H1 (cell line): ENCODE results near the gene CCDC12. TPM values are rescaled to one million over a fixed set of nuclear protein-coding genes. Genes with fewer than 3 reads are reported as not detected.

ENCODE experiments used
- CTCF ChIA-PET: fragments of 300-600 bp; sonication (Branson Sonifier 250); formaldehyde crosslinking; loops from one replicate; lab custom pipeline; 2021; ENCODE audit not compliant: partially characterized antibody; lab: Charles Lee
- POLR2A ChIA-PET: fragments of 300-600 bp; sonication (Branson Sonifier 250); formaldehyde crosslinking; loops from one replicate; lab custom pipeline; 2021; ENCODE audit warnings: inconsistent platforms; ENCODE audit not compliant: partially characterized antibody; lab: Charles Lee
- DNase-seq, 2 experiments: peaks; one replicate each; pipeline versions ENCODE4 v3.0.0 to v3.0.0-alpha.2; 2010 to 2022; ENCODE audit warnings: low spot score in 2 of 2, low read depth in 1 of 2, mixed read lengths in 1 of 2
- FAIRE-seq: peaks from 2 replicates; lab custom pipeline; 2011; peaks lifted over from hg19 to GRCh38; lab: Jason Lieb, UNC
- H2AFZ ChIP-seq: 2 replicates; pipeline ENCODE4 v1.8.1; 2012; ENCODE audit warnings: low read length, inconsistent platforms
- H2AK5ac ChIP-seq: 2 replicates; pipeline ENCODE4 v1.6.1; 2013; ENCODE audit warnings: low read depth, low read length
- H2BK120ac ChIP-seq: replicated peaks from 2 replicates; pipeline ENCODE3; 2013; ENCODE audit warnings: low read depth, low read length, inconsistent platforms
- H2BK12ac ChIP-seq: 2 replicates; pipeline ENCODE4 v1.6.1; 2013; ENCODE audit warnings: low read depth, low read length
- H2BK15ac ChIP-seq: 2 replicates; pipeline ENCODE4 v1.6.1; 2013; ENCODE audit warnings: low read length
- H2BK20ac ChIP-seq: 2 replicates; pipeline ENCODE4 v1.6.1; 2013; ENCODE audit warnings: low read length
- H2BK5ac ChIP-seq: 2 replicates; pipeline ENCODE4 v1.6.1; 2013; ENCODE audit warnings: low read depth, low read length
- H3K14ac ChIP-seq: 2 replicates; pipeline ENCODE4 v1.6.1; 2013; ENCODE audit warnings: inconsistent platforms; ENCODE audit not compliant: insufficient read length
- H3K18ac ChIP-seq: 2 replicates; pipeline ENCODE4 v1.6.1; 2013; ENCODE audit warnings: low read length; ENCODE audit errors: extremely low read depth
- H3K23ac ChIP-seq: 2 replicates; pipeline ENCODE4 v1.6.1; 2013; ENCODE audit warnings: inconsistent platforms; ENCODE audit not compliant: insufficient read length
- H3K23me2 ChIP-seq: 2 replicates; pipeline ENCODE4 v1.6.1; 2013; ENCODE audit warnings: low read depth, low read length
- H3K27ac ChIP-seq: 2 replicates; pipeline ENCODE4 v1.6.1; 2011; ENCODE audit warnings: low read depth, low read length, inconsistent platforms
- H3K27me3 ChIP-seq, 4 experiments: replicated peaks in 1 of 4; 1 replicate in 1 of 4; 2 replicates in 3 of 4; pipeline versions ENCODE4 v1.6.1 to v1.8.1; 2011 to 2013; ENCODE audit warnings: low read length in 3 of 4, mild to moderate bottlenecking in 3 of 4, inconsistent platforms in 2 of 4, mixed read lengths in 2 of 4, moderate library complexity in 1 of 4; ENCODE audit not compliant: control insufficient read depth in 3 of 4, insufficient read depth in 3 of 4; ENCODE audit errors: extremely low read depth in 1 of 4
- H3K36me3 ChIP-seq, 4 experiments: 2 replicates each; pipeline versions ENCODE4 v1.6.1 to v1.8.1; 2011 to 2013; ENCODE audit warnings: mild to moderate bottlenecking in 4 of 4, low read length in 3 of 4, moderate library complexity in 2 of 4, control low read depth in 1 of 4, inconsistent platforms in 1 of 4; ENCODE audit not compliant: insufficient read depth in 4 of 4, control insufficient read depth in 2 of 4
- H3K4ac ChIP-seq: replicated peaks from 2 replicates; pipeline ENCODE3; 2013; ENCODE audit warnings: low read length, low read depth, mixed read lengths, inconsistent platforms; ENCODE audit not compliant: insufficient read length
- H3K4me1 ChIP-seq, 4 experiments: replicated peaks in 1 of 4; 1 replicate in 1 of 4; 2 replicates in 3 of 4; pipeline versions ENCODE4 v1.6.1 to v1.8.1; 2011 to 2013; ENCODE audit warnings: low read length in 3 of 4, inconsistent platforms in 2 of 4, mixed read lengths in 1 of 4; ENCODE audit not compliant: insufficient read depth in 4 of 4, control insufficient read depth in 3 of 4
- H3K4me2 ChIP-seq, 2 experiments: 2 replicates each; pipeline versions ENCODE4 v1.6.1 to v1.8.1; 2011 to 2013; ENCODE audit warnings: low read depth in 2 of 2, low read length in 2 of 2, control low read depth in 1 of 2, inconsistent platforms in 1 of 2, mild to moderate bottlenecking in 1 of 2; ENCODE audit not compliant: insufficient read depth in 1 of 2
- H3K4me3 ChIP-seq, 4 experiments: fragments of 200-600, 300-600 bp in 1 of 4; sonication (generic), shearing (Covaris generic), sonication (Bioruptor Twin) in 1 of 4; 2 replicates each; pipeline versions ENCODE4 v1.5.1 to v1.8.1; 2011 to 2016; ENCODE audit warnings: low read length in 4 of 4, low read depth in 3 of 4, control low read depth in 2 of 4, inconsistent platforms in 2 of 4, mild to moderate bottlenecking in 2 of 4, mixed read lengths in 1 of 4, moderate library complexity in 1 of 4; ENCODE audit not compliant: insufficient read depth in 2 of 4; ENCODE audit errors: extremely low read depth in 1 of 4
- H3K56ac ChIP-seq: replicated peaks from 2 replicates; pipeline ENCODE3; 2013; ENCODE audit warnings: low read depth, mild to moderate bottlenecking, mixed read lengths, low read length, inconsistent platforms; ENCODE audit not compliant: insufficient read length
- H3K79me1 ChIP-seq: 2 replicates; pipeline ENCODE4 v1.6.1; 2013; ENCODE audit warnings: low read depth, low read length, control low read depth
- H3K79me2 ChIP-seq, 2 experiments: 2 replicates each; pipeline versions ENCODE4 v1.6.1 to v1.8.1; 2012 to 2013; ENCODE audit warnings: low read length in 2 of 2, mild to moderate bottlenecking in 2 of 2, inconsistent platforms in 1 of 2; ENCODE audit not compliant: insufficient read depth in 2 of 2, control insufficient read depth in 1 of 2
- H3K9ac ChIP-seq, 4 experiments: replicated peaks in 1 of 4; 1 replicate in 1 of 4; 2 replicates in 3 of 4; pipeline versions ENCODE4 v1.6.1 to v1.8.1; 2011 to 2013; ENCODE audit warnings: low read depth in 3 of 4, low read length in 3 of 4, control low read depth in 2 of 4, mild to moderate bottlenecking in 2 of 4, moderate library complexity in 2 of 4, inconsistent platforms in 1 of 4; ENCODE audit errors: extremely low read depth in 1 of 4
- H3K9me3 ChIP-seq, 2 experiments: 2 replicates each; pipeline versions ENCODE4 v1.6.1 to v1.8.1; 2012 to 2013; ENCODE audit warnings: mild to moderate bottlenecking in 2 of 2, moderate library complexity in 2 of 2, control low read depth in 1 of 2, inconsistent platforms in 1 of 2, low read depth in 1 of 2, low read length in 1 of 2, mixed read lengths in 1 of 2; ENCODE audit not compliant: insufficient read depth in 2 of 2
- H4K20me1 ChIP-seq, 2 experiments: replicated peaks in 1 of 2; 2 replicates each; pipeline versions ENCODE3 to v1.8.1; 2011 to 2013; ENCODE audit warnings: inconsistent platforms in 2 of 2, low read length in 2 of 2, mild to moderate bottlenecking in 1 of 2; ENCODE audit not compliant: insufficient read depth in 2 of 2, control insufficient read depth in 1 of 2
- H4K5ac ChIP-seq: 2 replicates; pipeline ENCODE4 v1.6.1; 2013; ENCODE audit warnings: low read length, low read depth, mixed read lengths, inconsistent platforms; ENCODE audit not compliant: insufficient read length
- H4K8ac ChIP-seq: 2 replicates; pipeline ENCODE4 v1.8.0; 2013; ENCODE audit warnings: mild to moderate bottlenecking, moderate library complexity, low read length, inconsistent platforms; ENCODE audit not compliant: insufficient read depth; ENCODE audit errors: extremely low read depth
- H4K91ac ChIP-seq: replicated peaks from 2 replicates; pipeline ENCODE3; 2013; ENCODE audit warnings: low read length, mixed read lengths, inconsistent platforms; ENCODE audit not compliant: insufficient read length
- ATF3 ChIP-seq: IDR thresholded peaks from 2 replicates; pipeline ENCODE4 v1.6.1; 2011; ENCODE audit warnings: low read depth, mild to moderate bottlenecking, low read length; ENCODE audit not compliant: insufficient read depth
- BCL11A ChIP-seq, 2 experiments: IDR thresholded peaks; one replicate each; pipeline ENCODE4 v1.6.1; 2011; ENCODE audit warnings: low read depth in 2 of 2, low read length in 2 of 2, mild to moderate bottlenecking in 2 of 2
- BRCA1 ChIP-seq: IDR thresholded peaks from 2 replicates; pipeline ENCODE4 v1.6.1; 2012; ENCODE audit warnings: low read depth, low read length, improper control_type of control experiment
- GTF2F1 ChIP-seq: IDR thresholded peaks from 2 replicates; pipeline ENCODE4 v1.6.1; 2012; ENCODE audit warnings: low read depth, low read length, improper control_type of control experiment, borderline replicate concordance
- HDAC2 ChIP-seq, 2 experiments: fragments of 300-600 bp in 1 of 2; sonication (generic) in 1 of 2; IDR thresholded peaks; 2 replicates each; pipeline ENCODE4 v1.6.1; 2011 to 2012; ENCODE audit warnings: low read depth in 2 of 2, low read length in 2 of 2, mild to moderate bottlenecking in 2 of 2, moderate library complexity in 2 of 2, borderline replicate concordance in 1 of 2, inconsistent platforms in 1 of 2
- KDM1A ChIP-seq: fragments of 200-600, 300-600 bp; sonication (generic); IDR thresholded peaks from 2 replicates; pipeline ENCODE4 v1.7.1; 2016; ENCODE audit warnings: mild to moderate bottlenecking, low read length, borderline replicate concordance
- MAFK ChIP-seq: IDR thresholded peaks from 2 replicates; pipeline ENCODE4 v1.6.1; 2012; ENCODE audit warnings: low read depth, mild to moderate bottlenecking, improper control_type of control experiment, low read length
- POU5F1 ChIP-seq: IDR thresholded peaks from 2 replicates; pipeline ENCODE4 v1.6.1; 2011; ENCODE audit warnings: low read depth, mild to moderate bottlenecking, low read length, moderate library complexity
- RFX5 ChIP-seq: IDR thresholded peaks from 2 replicates; pipeline ENCODE4 v1.6.1; 2011; ENCODE audit warnings: low read depth, low read length, improper control_type of control experiment, borderline replicate concordance
- RNF2 ChIP-seq: fragments of 200-900, 300-1000 bp; sonication (generic); IDR thresholded peaks from 2 replicates; pipeline ENCODE4 v1.7.1; 2016; ENCODE audit warnings: borderline replicate concordance, low read depth, mild to moderate bottlenecking, antibody characterized with exemption, low read length; ENCODE audit not compliant: poor library complexity, severe bottlenecking; ENCODE audit errors: missing control alignments
- SP4 ChIP-seq: IDR thresholded peaks from 2 replicates; pipeline ENCODE4 v1.6.1; 2012; ENCODE audit warnings: low read length, inconsistent platforms
- TAF7 ChIP-seq: optimal IDR thresholded peaks from 2 replicates; pipeline ENCODE3; 2011; ENCODE audit warnings: low read depth, mild to moderate bottlenecking, inconsistent platforms, low read length, moderate library complexity, borderline replicate concordance
- WGBS, 2 experiments: shearing (Covaris generic) in 1 of 2; methylation state at CpG; one replicate each; pipeline versions ENCODE4 v1.1.6 to v1.1.7; 2013 to 2015; ENCODE audit warnings: low lambda C conversion rate in 2 of 2, mixed read lengths in 2 of 2, inconsistent platforms in 1 of 2, low coverage in 1 of 2, missing lambda C conversion rate in 1 of 2; ENCODE audit not compliant: insufficient replicate concordance in 2 of 2, insufficient coverage in 1 of 2, insufficient read length in 1 of 2; ENCODE audit errors: extremely low coverage in 1 of 2, missing lambda C conversion rate in 1 of 2; 5-methylcytosine and 5-hydroxymethylcytosine counted together
- polyA plus RNA-seq, 7 experiments: library from polyadenylated mRNA; depleted of rRNA in 3 of 7; stranded (reverse) in 5 of 7; unstranded in 2 of 7; fragments of >200 nt in 5 of 7; fragments of 200-250 nt in 2 of 7; gene quantifications; 1 replicate in 5 of 7; 2 replicates in 1 of 7; 4 replicates in 1 of 7; pipeline versions ENCODE4 v1.2.1 to v1.2.3, GENCODE V29; 2011 to 2013; ENCODE audit warnings: missing spikeins in 2 of 7, mixed read lengths in 2 of 7
- total RNA-seq: library from RNA; stranded (reverse); fragmentation: NEBNext Ultra II Directional; extraction: Animal tissue kit (Norgen Biotek cat#: 25700); gene quantifications from 2 replicates; pipeline ENCODE4 v1.2.1, GENCODE V29; 2021

The CCDC12 gene
- total and polyA plus RNA-seq, 2 of the 8 experiments (the other 6 are each of a cell fraction or from before 2014, with no cell fraction given): 29.5 to 41.3 TPM

GRCh38 chr3:46988616-46989015 lies 12.1 kb upstream of the CCDC12 start:
- no peaks in the 10 kb centered on the region for H3K79me1 ChIP-seq
- WGBS, 2 experiments: 88% methylated on average over 4 of the region's 4 CpGs; no CpG with 5 or more reads in 1 of the 2 experiments
- H3K14ac ChIP-seq: no peak overlapping the region
- H3K23me2 ChIP-seq: no peaks in the 10 kb centered on the region
- peaks cover 4 to 10% of the 10 kb centered on the region in 2 experiments for H4K20me1 ChIP-seq
- no peak for DNase-seq
- H2BK120ac ChIP-seq: no peak overlapping the region
- H3K27ac ChIP-seq: no peak overlapping the region
- H3K23ac ChIP-seq: no peak overlapping the region
- no peak for FAIRE-seq
- no peaks in the 10 kb centered on the region; a peak in 1 of 4 replicates for H3K79me2 ChIP-seq
- peak overlapping the region; percentile 95; the same call in 1 of the 2 replicates for H2AK5ac ChIP-seq
- no peak overlapping the region for H2AFZ ChIP-seq
- H3K4me3 ChIP-seq: no peak overlapping the region
- H3K56ac ChIP-seq: no peak overlapping the region
- peak overlapping the region; percentile 67 for H4K91ac ChIP-seq
- CTCF ChIA-PET: interaction anchor here (0.5 to 13.0 kb wide), 3 partner anchors 14 to 76 kb away, joined by 3 to 130 read pairs (median 4); no protein-coding TSS in a partner anchor
- H4K8ac ChIP-seq: no peak overlapping the region
- peaks cover 0 to 23% (median 8%) of the 10 kb centered on the region in 4 experiments; a peak in 6 of 7 replicates for H3K4me1 ChIP-seq
- H2BK15ac ChIP-seq: peak overlapping the region; percentile 72; the same call in 1 of the 2 replicates
- peak overlapping the region; percentile 80; the same call in 1 of the 2 replicates for H2BK5ac ChIP-seq
- H3K4me2 ChIP-seq: no peak overlapping the region; a peak in 1 of 4 replicates
- H3K27me3 ChIP-seq: no peaks in the 10 kb centered on the region
- POLR2A ChIA-PET: interaction anchor here (1.6 kb wide), 1 partner anchor 9 kb away, joined by 6 read pairs; the partner anchor contains the start of gene NBEAL2
- H3K4ac ChIP-seq: no peak overlapping the region
- no peaks in the 10 kb centered on the region; a peak in 1 of 8 replicates for H3K36me3 ChIP-seq
- no peak overlapping the region for H3K9ac ChIP-seq
- H4K5ac ChIP-seq: no peak overlapping the region
- peak overlapping the region; percentile 96 for H2BK12ac ChIP-seq
- H3K9me3 ChIP-seq: no peaks in the 10 kb centered on the region
- peak overlapping the region; percentile 19; the same call in 1 of the 2 replicates for H3K18ac ChIP-seq
- H2BK20ac ChIP-seq: peak overlapping the region; percentile 72; the same call in 1 of the 2 replicates
- TF ChIP-seq BRCA1: no peak
- no peak for TF ChIP-seq RFX5
- TF ChIP-seq TAF7: no peak
- no peak for TF ChIP-seq HDAC2 (IDR thresholded peaks at IDR 0.05; ENCODE audit: borderline replicate concordance in 1 of 2, low read depth in 2 of 2, low read length in 2 of 2)
- TF ChIP-seq RNF2: no peak
- TF ChIP-seq POU5F1: no peak
- no peak for TF ChIP-seq KDM1A
- no peak for TF ChIP-seq GTF2F1
- TF ChIP-seq ATF3: no peak
- no peak for TF ChIP-seq MAFK
- no peak for TF ChIP-seq BCL11A (IDR thresholded peaks at IDR 0.05; ENCODE audit: low read depth in 2 of 2, low read length in 2 of 2)
- no peak for TF ChIP-seq SP4
